H1 (cell line): ENCODE results near the gene MAP2K7. TPM values are rescaled to one million over a fixed set of nuclear protein-coding genes. Genes with fewer than 3 reads are reported as not detected.

Experiments
- CTCF ChIA-PET: fragments of 300-600 bp; sonication (Branson Sonifier 250); formaldehyde crosslinking; loops from one replicate; lab custom pipeline; 2021; ENCODE audit not compliant: partially characterized antibody; lab: Charles Lee
- POLR2A ChIA-PET: fragments of 300-600 bp; sonication (Branson Sonifier 250); formaldehyde crosslinking; loops from one replicate; lab custom pipeline; 2021; ENCODE audit warnings: inconsistent platforms; ENCODE audit not compliant: partially characterized antibody; lab: Charles Lee
- DNase-seq, 2 experiments: peaks; one replicate each; pipeline versions ENCODE4 v3.0.0 to v3.0.0-alpha.2; 2010 to 2022; ENCODE audit warnings: low spot score in 2 of 2, low read depth in 1 of 2, mixed read lengths in 1 of 2
- FAIRE-seq: peaks from 2 replicates; lab custom pipeline; 2011; peaks lifted over from hg19 to GRCh38; lab: Jason Lieb, UNC
- H2AFZ ChIP-seq: 2 replicates; pipeline ENCODE4 v1.8.1; 2012; ENCODE audit warnings: low read length, inconsistent platforms
- H2AK5ac ChIP-seq: 2 replicates; pipeline ENCODE4 v1.6.1; 2013; ENCODE audit warnings: low read depth, low read length
- H2BK120ac ChIP-seq: replicated peaks from 2 replicates; pipeline ENCODE3; 2013; ENCODE audit warnings: low read depth, low read length, inconsistent platforms
- H2BK12ac ChIP-seq: 2 replicates; pipeline ENCODE4 v1.6.1; 2013; ENCODE audit warnings: low read depth, low read length
- H2BK15ac ChIP-seq: 2 replicates; pipeline ENCODE4 v1.6.1; 2013; ENCODE audit warnings: low read length
- H2BK20ac ChIP-seq: 2 replicates; pipeline ENCODE4 v1.6.1; 2013; ENCODE audit warnings: low read length
- H2BK5ac ChIP-seq: 2 replicates; pipeline ENCODE4 v1.6.1; 2013; ENCODE audit warnings: low read depth, low read length
- H3K14ac ChIP-seq: 2 replicates; pipeline ENCODE4 v1.6.1; 2013; ENCODE audit warnings: inconsistent platforms; ENCODE audit not compliant: insufficient read length
- H3K18ac ChIP-seq: 2 replicates; pipeline ENCODE4 v1.6.1; 2013; ENCODE audit warnings: low read length; ENCODE audit errors: extremely low read depth
- H3K23ac ChIP-seq: 2 replicates; pipeline ENCODE4 v1.6.1; 2013; ENCODE audit warnings: inconsistent platforms; ENCODE audit not compliant: insufficient read length
- H3K23me2 ChIP-seq: 2 replicates; pipeline ENCODE4 v1.6.1; 2013; ENCODE audit warnings: low read depth, low read length
- H3K27ac ChIP-seq: 2 replicates; pipeline ENCODE4 v1.6.1; 2011; ENCODE audit warnings: low read depth, low read length, inconsistent platforms
- H3K27me3 ChIP-seq, 4 experiments: replicated peaks in 1 of 4; 1 replicate in 1 of 4; 2 replicates in 3 of 4; pipeline versions ENCODE4 v1.6.1 to v1.8.1; 2011 to 2013; ENCODE audit warnings: low read length in 3 of 4, mild to moderate bottlenecking in 3 of 4, inconsistent platforms in 2 of 4, mixed read lengths in 2 of 4, moderate library complexity in 1 of 4; ENCODE audit not compliant: control insufficient read depth in 3 of 4, insufficient read depth in 3 of 4; ENCODE audit errors: extremely low read depth in 1 of 4
- H3K36me3 ChIP-seq, 4 experiments: 2 replicates each; pipeline versions ENCODE4 v1.6.1 to v1.8.1; 2011 to 2013; ENCODE audit warnings: mild to moderate bottlenecking in 4 of 4, low read length in 3 of 4, moderate library complexity in 2 of 4, control low read depth in 1 of 4, inconsistent platforms in 1 of 4; ENCODE audit not compliant: insufficient read depth in 4 of 4, control insufficient read depth in 2 of 4
- H3K4ac ChIP-seq: replicated peaks from 2 replicates; pipeline ENCODE3; 2013; ENCODE audit warnings: low read length, low read depth, mixed read lengths, inconsistent platforms; ENCODE audit not compliant: insufficient read length
- H3K4me1 ChIP-seq, 4 experiments: replicated peaks in 1 of 4; 1 replicate in 1 of 4; 2 replicates in 3 of 4; pipeline versions ENCODE4 v1.6.1 to v1.8.1; 2011 to 2013; ENCODE audit warnings: low read length in 3 of 4, inconsistent platforms in 2 of 4, mixed read lengths in 1 of 4; ENCODE audit not compliant: insufficient read depth in 4 of 4, control insufficient read depth in 3 of 4
- H3K4me2 ChIP-seq, 2 experiments: 2 replicates each; pipeline versions ENCODE4 v1.6.1 to v1.8.1; 2011 to 2013; ENCODE audit warnings: low read depth in 2 of 2, low read length in 2 of 2, control low read depth in 1 of 2, inconsistent platforms in 1 of 2, mild to moderate bottlenecking in 1 of 2; ENCODE audit not compliant: insufficient read depth in 1 of 2
- H3K4me3 ChIP-seq, 4 experiments: fragments of 200-600, 300-600 bp in 1 of 4; sonication (generic), shearing (Covaris generic), sonication (Bioruptor Twin) in 1 of 4; 2 replicates each; pipeline versions ENCODE4 v1.5.1 to v1.8.1; 2011 to 2016; ENCODE audit warnings: low read length in 4 of 4, low read depth in 3 of 4, control low read depth in 2 of 4, inconsistent platforms in 2 of 4, mild to moderate bottlenecking in 2 of 4, mixed read lengths in 1 of 4, moderate library complexity in 1 of 4; ENCODE audit not compliant: insufficient read depth in 2 of 4; ENCODE audit errors: extremely low read depth in 1 of 4
- H3K56ac ChIP-seq: replicated peaks from 2 replicates; pipeline ENCODE3; 2013; ENCODE audit warnings: low read depth, mild to moderate bottlenecking, mixed read lengths, low read length, inconsistent platforms; ENCODE audit not compliant: insufficient read length
- H3K79me1 ChIP-seq: 2 replicates; pipeline ENCODE4 v1.6.1; 2013; ENCODE audit warnings: low read depth, low read length, control low read depth
- H3K79me2 ChIP-seq, 2 experiments: 2 replicates each; pipeline versions ENCODE4 v1.6.1 to v1.8.1; 2012 to 2013; ENCODE audit warnings: low read length in 2 of 2, mild to moderate bottlenecking in 2 of 2, inconsistent platforms in 1 of 2; ENCODE audit not compliant: insufficient read depth in 2 of 2, control insufficient read depth in 1 of 2
- H3K9ac ChIP-seq, 4 experiments: replicated peaks in 1 of 4; 1 replicate in 1 of 4; 2 replicates in 3 of 4; pipeline versions ENCODE4 v1.6.1 to v1.8.1; 2011 to 2013; ENCODE audit warnings: low read depth in 3 of 4, low read length in 3 of 4, control low read depth in 2 of 4, mild to moderate bottlenecking in 2 of 4, moderate library complexity in 2 of 4, inconsistent platforms in 1 of 4; ENCODE audit errors: extremely low read depth in 1 of 4
- H3K9me3 ChIP-seq, 2 experiments: 2 replicates each; pipeline versions ENCODE4 v1.6.1 to v1.8.1; 2012 to 2013; ENCODE audit warnings: mild to moderate bottlenecking in 2 of 2, moderate library complexity in 2 of 2, control low read depth in 1 of 2, inconsistent platforms in 1 of 2, low read depth in 1 of 2, low read length in 1 of 2, mixed read lengths in 1 of 2; ENCODE audit not compliant: insufficient read depth in 2 of 2
- H4K20me1 ChIP-seq, 2 experiments: replicated peaks in 1 of 2; 2 replicates each; pipeline versions ENCODE3 to v1.8.1; 2011 to 2013; ENCODE audit warnings: inconsistent platforms in 2 of 2, low read length in 2 of 2, mild to moderate bottlenecking in 1 of 2; ENCODE audit not compliant: insufficient read depth in 2 of 2, control insufficient read depth in 1 of 2
- H4K5ac ChIP-seq: 2 replicates; pipeline ENCODE4 v1.6.1; 2013; ENCODE audit warnings: low read length, low read depth, mixed read lengths, inconsistent platforms; ENCODE audit not compliant: insufficient read length
- H4K8ac ChIP-seq: 2 replicates; pipeline ENCODE4 v1.8.0; 2013; ENCODE audit warnings: mild to moderate bottlenecking, moderate library complexity, low read length, inconsistent platforms; ENCODE audit not compliant: insufficient read depth; ENCODE audit errors: extremely low read depth
- H4K91ac ChIP-seq: replicated peaks from 2 replicates; pipeline ENCODE3; 2013; ENCODE audit warnings: low read length, mixed read lengths, inconsistent platforms; ENCODE audit not compliant: insufficient read length
- BRCA1 ChIP-seq: IDR thresholded peaks from 2 replicates; pipeline ENCODE4 v1.6.1; 2012; ENCODE audit warnings: low read depth, low read length, improper control_type of control experiment
- CEBPB ChIP-seq: IDR thresholded peaks from 2 replicates; pipeline ENCODE4 v1.6.1; 2012; ENCODE audit warnings: low read depth, low read length
- CHD2 ChIP-seq: IDR thresholded peaks from 2 replicates; pipeline ENCODE4 v1.6.1; 2012; ENCODE audit warnings: low read length, improper control_type of control experiment
- CTBP2 ChIP-seq: IDR thresholded peaks from 2 replicates; pipeline ENCODE4 v1.7.0; 2011; ENCODE audit warnings: borderline replicate concordance, mild to moderate bottlenecking, moderate library complexity, mixed read lengths, low read length; ENCODE audit not compliant: insufficient read depth, insufficient read length
- EGR1 ChIP-seq: IDR thresholded peaks from 2 replicates; pipeline ENCODE4 v1.6.1; 2011; ENCODE audit warnings: low read depth, low read length, borderline replicate concordance
- EZH2 ChIP-seq: fragments of 200-600 bp; sonication (generic); IDR thresholded peaks from 2 replicates; pipeline ENCODE4 v1.7.1; 2012; ENCODE audit warnings: low read depth, mild to moderate bottlenecking, moderate library complexity, low read length, inconsistent platforms; ENCODE audit not compliant: severe bottlenecking
- NANOG ChIP-seq: IDR thresholded peaks from 2 replicates; pipeline ENCODE4 v1.6.1; 2011; ENCODE audit warnings: low read length, low read depth, mild to moderate bottlenecking, inconsistent platforms; ENCODE audit not compliant: insufficient read depth, poor library complexity, severe bottlenecking
- RBBP5 ChIP-seq: IDR thresholded peaks from 2 replicates; pipeline ENCODE4 v1.7.1; 2012; ENCODE audit warnings: low read depth, mild to moderate bottlenecking, inconsistent platforms, low read length, moderate library complexity, borderline replicate concordance
- RFX5 ChIP-seq: IDR thresholded peaks from 2 replicates; pipeline ENCODE4 v1.6.1; 2011; ENCODE audit warnings: low read depth, low read length, improper control_type of control experiment, borderline replicate concordance
- SIN3A ChIP-seq, 2 experiments: IDR thresholded peaks in 1 of 2; conservative IDR thresholded peaks in 1 of 2; 2 replicates each; pipeline ENCODE4 v1.6.1; 2011 to 2012; ENCODE audit warnings: low read length in 2 of 2, improper control_type of control experiment in 1 of 2, low read depth in 1 of 2, mild to moderate bottlenecking in 1 of 2
- SIX5 ChIP-seq: IDR thresholded peaks from 2 replicates; pipeline ENCODE4 v1.6.1; 2011; ENCODE audit warnings: mild to moderate bottlenecking, low read depth, low read length
- SP4 ChIP-seq: IDR thresholded peaks from 2 replicates; pipeline ENCODE4 v1.6.1; 2012; ENCODE audit warnings: low read length, inconsistent platforms
- SUZ12 ChIP-seq: fragments of 200-600 bp; sonication (generic); IDR thresholded peaks from 2 replicates; pipeline ENCODE4 v1.6.1; 2012; ENCODE audit warnings: mild to moderate bottlenecking, inconsistent platforms, low read length, moderate library complexity, mixed read lengths
- TAF1 ChIP-seq: IDR thresholded peaks from 2 replicates; pipeline ENCODE4 v1.6.1; 2011; ENCODE audit warnings: mild to moderate bottlenecking, low read depth, low read length
- ZNF274 ChIP-seq: IDR thresholded peaks from 2 replicates; pipeline ENCODE4 v1.7.0; 2012; ENCODE audit warnings: low read length, borderline replicate concordance; ENCODE audit errors: extremely low read depth
- WGBS, 2 experiments: shearing (Covaris generic) in 1 of 2; methylation state at CpG; one replicate each; pipeline versions ENCODE4 v1.1.6 to v1.1.7; 2013 to 2015; ENCODE audit warnings: low lambda C conversion rate in 2 of 2, mixed read lengths in 2 of 2, inconsistent platforms in 1 of 2, low coverage in 1 of 2, missing lambda C conversion rate in 1 of 2; ENCODE audit not compliant: insufficient replicate concordance in 2 of 2, insufficient coverage in 1 of 2, insufficient read length in 1 of 2; ENCODE audit errors: extremely low coverage in 1 of 2, missing lambda C conversion rate in 1 of 2; 5-methylcytosine and 5-hydroxymethylcytosine counted together
- polyA plus RNA-seq, 7 experiments: library from polyadenylated mRNA; depleted of rRNA in 3 of 7; stranded (reverse) in 5 of 7; unstranded in 2 of 7; fragments of >200 nt in 5 of 7; fragments of 200-250 nt in 2 of 7; gene quantifications; 1 replicate in 5 of 7; 2 replicates in 1 of 7; 4 replicates in 1 of 7; pipeline versions ENCODE4 v1.2.1 to v1.2.3, GENCODE V29; 2011 to 2013; ENCODE audit warnings: missing spikeins in 2 of 7, mixed read lengths in 2 of 7
- total RNA-seq: library from RNA; stranded (reverse); fragmentation: NEBNext Ultra II Directional; extraction: Animal tissue kit (Norgen Biotek cat#: 25700); gene quantifications from 2 replicates; pipeline ENCODE4 v1.2.1, GENCODE V29; 2021

Gene MAP2K7
- total and polyA plus RNA-seq, 2 of the 8 experiments (the other 6 are each of a cell fraction or from before 2014, with no cell fraction given), result 8.9 to 38.3 TPM

DNA sequence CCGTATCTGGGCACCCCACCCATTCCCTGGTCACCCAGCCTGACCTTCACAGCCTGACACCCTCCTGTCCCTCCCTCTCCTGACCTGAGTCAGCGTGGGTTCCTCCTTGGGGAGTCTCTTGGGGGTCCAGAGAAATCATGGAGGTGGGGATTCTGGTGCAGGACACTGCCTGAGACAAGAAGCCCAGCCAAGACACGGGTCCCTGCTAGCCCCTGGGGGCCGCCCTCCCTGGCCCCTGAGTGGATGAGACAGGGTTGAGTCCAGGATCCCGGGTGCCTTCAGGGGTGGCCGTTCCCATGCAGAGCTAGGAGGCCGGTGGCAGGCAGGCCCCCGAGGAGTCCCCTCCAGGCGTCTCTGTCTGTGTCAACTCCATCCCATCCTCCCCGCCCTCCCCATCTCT lies 1.6 kb downstream of the MAP2K7 start:
- no peak overlapping the region for H3K14ac ChIP-seq
- H4K8ac ChIP-seq, result no peak overlapping the region
- H3K4ac ChIP-seq, result no peak overlapping the region
- no peak overlapping the region for H3K27ac ChIP-seq
- peaks cover 0 to 13% (median 7%) of the 10 kb centered on the region in 4 experiments; a peak in 5 of 7 replicates for H3K4me1 ChIP-seq
- WGBS, 2 experiments, result 80% methylated on average over 10 of the region's 10 CpGs; no CpG with 5 or more reads in 1 of the 2 experiments
- no peak overlapping the region for H2BK5ac ChIP-seq
- H2AK5ac ChIP-seq, result no peak overlapping the region
- H3K79me2 ChIP-seq, result peaks cover 0 to 22% of the 10 kb centered on the region in 2 experiments; a peak in 2 of 4 replicates
- H3K23me2 ChIP-seq, result peaks cover 13% of the 10 kb centered on the region
- no peak overlapping the region for H2BK15ac ChIP-seq
- H3K56ac ChIP-seq, result no peak overlapping the region
- no peak overlapping the region for H2BK12ac ChIP-seq
- FAIRE-seq (no peak), DNase-seq (no peak)
- H4K5ac ChIP-seq, result no peak overlapping the region
- no peak overlapping the region for H2AFZ ChIP-seq
- ChIA-PET CTCF (no interaction called here), POLR2A (no interaction called here)
- H4K20me1 ChIP-seq, result peaks cover 3 to 17% of the 10 kb centered on the region in 2 experiments
- peaks cover 0 to 5% (median 2%) of the 10 kb centered on the region in 4 experiments; a peak in 4 of 8 replicates for H3K36me3 ChIP-seq
- no peak overlapping the region for H4K91ac ChIP-seq
- H3K23ac ChIP-seq, result no peak overlapping the region
- peaks cover 11% of the 10 kb centered on the region for H3K79me1 ChIP-seq
- H2BK120ac ChIP-seq, result no peak overlapping the region
- H3K9ac ChIP-seq, result no peak overlapping the region
- H3K9me3 ChIP-seq, result no peaks in the 10 kb centered on the region
- peak overlapping the region in 1 of 4 experiments; percentile 86; a peak in 3 of 8 replicates for H3K4me3 ChIP-seq
- H3K18ac ChIP-seq, result no peak overlapping the region
- no peaks in the 10 kb centered on the region for H3K27me3 ChIP-seq
- no peak overlapping the region for H2BK20ac ChIP-seq
- peak overlapping the region in 1 of 2 experiments; percentile 90; a peak in 1 of 4 replicates for H3K4me2 ChIP-seq
- TF ChIP-seq SIN3A (conservative IDR thresholded peaks at IDR 0.05 in 1 of 2, IDR thresholded peaks at IDR 0.05 in 1 of 2; ENCODE audit: low read depth in 1 of 2, low read length in 2 of 2) (no peak), CHD2 (no peak), SP4 (no peak), EZH2 (no peak), CEBPB (no peak), NANOG (no peak), RFX5 (no peak), SIX5 (no peak), TAF1 (no peak), ZNF274 (no peak), RBBP5 (no peak), BRCA1 (no peak), SUZ12 (no peak), EGR1 (no peak), CTBP2 (no peak)
